NCI-H748 treated with DMSO at 0.1 percent for 48 hours (cell line): ENCODE results near the gene ANKS6.
"Not testable (repeated sequence)": the region's sequence is repeated elsewhere in the genome, so short reads cannot be mapped to it uniquely, and the experiment has no call there.

Experiments
- DNase-seq: peaks from one replicate; lab custom pipeline; 2025; lab: John Stamatoyannopoulos, UW

ANKS6 gene

DNA sequence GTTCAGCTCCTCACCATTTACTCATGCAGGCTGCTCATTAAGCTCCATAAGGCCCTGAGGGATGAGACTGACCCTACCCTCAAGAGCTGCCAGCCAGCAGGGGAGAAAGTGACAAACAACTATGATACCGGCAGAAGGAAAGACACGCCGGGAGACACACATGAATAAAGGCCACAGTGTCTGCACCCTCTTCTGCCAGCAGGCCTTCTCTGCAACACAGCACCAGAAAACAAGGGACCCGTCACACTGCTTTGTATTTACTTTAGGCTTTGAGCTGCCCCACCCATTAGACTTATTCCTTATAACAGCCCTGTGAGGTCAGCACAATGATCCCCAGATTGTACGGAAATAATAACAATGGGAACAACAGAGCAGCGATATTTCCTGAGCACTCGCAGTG lies 94.8 kb downstream of the ANKS6 start:
- DNase-seq, result no peak

- no peak for DNase-seq
These were observed 95.6 kb downstream of the ANKS6 start for GRCh38 chr9:98700801-98701200.

DNA sequence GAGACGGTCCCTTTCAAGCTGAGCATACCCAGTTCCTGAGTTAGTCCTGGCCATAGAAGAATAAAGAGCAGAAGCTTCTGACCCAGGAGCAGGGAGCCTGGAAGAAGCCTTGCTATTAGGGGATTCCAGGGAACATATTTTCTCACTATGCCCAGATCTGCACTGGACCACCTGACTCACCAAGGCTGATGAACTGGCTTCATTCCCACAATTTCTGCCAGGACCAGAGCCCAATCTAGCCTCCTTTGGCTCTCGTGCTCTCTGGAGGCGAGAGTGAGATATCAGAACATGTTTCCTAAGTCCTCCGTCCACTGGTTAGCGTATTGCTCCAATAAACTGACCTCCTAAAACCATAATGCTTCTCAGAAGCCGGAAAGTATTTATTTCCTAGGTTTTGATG lies 97.5 kb downstream of the ANKS6 start:
- no peak for DNase-seq

- no peak for DNase-seq
These were observed 101.4 kb downstream of the ANKS6 start for GRCh38 chr9:98694943-98695342.

DNA sequence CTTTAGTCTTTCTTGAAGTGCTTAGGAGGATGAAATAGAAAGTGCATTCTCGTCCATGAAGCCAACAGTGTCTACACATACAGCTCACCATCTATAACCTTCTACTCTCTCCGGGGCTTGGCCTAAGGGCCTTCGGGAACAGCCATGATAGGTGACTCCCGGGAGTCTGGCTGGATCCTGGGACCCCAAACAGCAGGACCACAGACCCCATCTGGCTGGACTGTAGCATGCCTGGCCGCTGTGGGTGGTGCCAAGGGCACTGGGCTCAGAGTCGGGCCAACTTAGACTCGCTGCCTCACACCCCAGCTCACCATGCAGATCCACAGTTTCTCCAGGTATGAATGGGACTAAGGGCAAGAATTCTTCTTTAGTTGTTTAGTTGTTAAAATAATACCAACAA lies 104.0 kb downstream of the ANKS6 start:
- no peak for DNase-seq

GRCh38 chr9:98691890-98692289 lies 104.5 kb downstream of the ANKS6 start:
- no peak for DNase-seq

GRCh38 chr9:98690686-98691085 lies 105.7 kb downstream of the ANKS6 start:
- no peak for DNase-seq

GRCh38 chr9:98688710-98689495 lies 107.5 kb downstream of the ANKS6 start:
- DNase-seq, result no peak

GRCh38 chr9:98687911-98688310 lies 108.4 kb downstream of the ANKS6 start:
- no peak for DNase-seq

- no peak for DNase-seq
These were observed 109.1 kb downstream of the ANKS6 start for GRCh38 chr9:98686961-98687855.

DNA sequence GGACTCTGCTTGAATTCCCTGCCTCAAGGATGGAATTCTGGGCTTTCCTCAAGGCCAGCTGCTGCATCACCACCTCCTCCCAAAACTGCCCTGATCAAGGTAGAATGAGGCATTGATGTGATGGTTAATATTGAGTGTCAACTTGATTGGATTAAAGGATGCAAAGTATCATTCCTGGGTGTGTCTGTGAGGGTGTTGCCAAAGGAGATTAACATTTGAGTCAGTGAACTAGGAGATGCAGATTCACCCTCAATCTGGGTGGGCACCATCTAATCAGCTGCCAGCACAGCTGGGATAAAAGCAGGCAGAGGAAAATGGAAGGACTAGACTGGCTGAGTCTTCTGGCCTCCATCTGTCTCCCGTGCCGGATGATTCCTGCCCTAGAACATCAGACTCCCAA lies 111.5 kb downstream of the ANKS6 start:
- DNase-seq, result not testable (repeated sequence)
